Trophoblast cell (in vitro differentiated cells and primary cell): ENCODE data around the gene PAPPA.
A peak's percentile ranks its signal among the peaks of the same experiment; 100 is the strongest.

Experiments used
- DNase-seq, 2 donors: peaks; one replicate each; pipeline ENCODE4 v3.0.0-alpha.2; 2016
- H2AFZ ChIP-seq: 2 replicates; pipeline ENCODE4 v1.6.1; 2013; ENCODE audit warnings: low read length, moderate library complexity, mild to moderate bottlenecking; ENCODE audit not compliant: insufficient read depth, poor library complexity
- H2AK5ac ChIP-seq: 2 replicates; pipeline ENCODE4 v1.6.1; 2013; ENCODE audit warnings: mild to moderate bottlenecking, low read length
- H2BK120ac ChIP-seq: 2 replicates; pipeline ENCODE4 v1.6.1; 2013; ENCODE audit warnings: low read length, mild to moderate bottlenecking, moderate library complexity; ENCODE audit not compliant: insufficient read depth, poor library complexity
- H2BK12ac ChIP-seq: 2 replicates; pipeline ENCODE4 v1.6.1; 2013; ENCODE audit warnings: mild to moderate bottlenecking, low read length, moderate library complexity
- H2BK5ac ChIP-seq: 2 replicates; pipeline ENCODE4 v1.6.1; 2013; ENCODE audit warnings: low read length, low read depth, moderate library complexity, mild to moderate bottlenecking; ENCODE audit not compliant: poor library complexity
- H3K14ac ChIP-seq: 2 replicates; pipeline ENCODE4 v1.6.1; 2013; ENCODE audit warnings: mild to moderate bottlenecking, low read length
- H3K18ac ChIP-seq: 2 replicates; pipeline ENCODE4 v1.6.1; 2013; ENCODE audit warnings: mild to moderate bottlenecking, low read length
- H3K23ac ChIP-seq: 2 replicates; pipeline ENCODE4 v1.6.1; 2013; ENCODE audit warnings: low read length
- H3K27ac ChIP-seq: 2 replicates; pipeline ENCODE4 v1.5.1; 2013; ENCODE audit warnings: low read depth, mild to moderate bottlenecking, inconsistent platforms, low read length, moderate library complexity
- H3K27me3 ChIP-seq: 2 replicates; pipeline ENCODE4 v1.6.1; 2013; ENCODE audit warnings: inconsistent platforms, mild to moderate bottlenecking, low read length, moderate library complexity; ENCODE audit not compliant: insufficient read depth
- H3K36me3 ChIP-seq, 2 experiments: 1 replicate in 1 of 2; 2 replicates in 1 of 2; pipeline ENCODE4 v1.6.1; 2013; ENCODE audit warnings: low read length in 2 of 2, mild to moderate bottlenecking in 2 of 2, moderate library complexity in 1 of 2; ENCODE audit not compliant: insufficient read depth in 2 of 2, control insufficient read depth in 1 of 2
- H3K4ac ChIP-seq: 2 replicates; pipeline ENCODE4 v1.6.1; 2013; ENCODE audit warnings: low read depth, mild to moderate bottlenecking, low read length, moderate library complexity
- H3K4me1 ChIP-seq, 2 experiments: 1 replicate in 1 of 2; 2 replicates in 1 of 2; pipeline ENCODE4 v1.6.1; 2013; ENCODE audit warnings: low read length in 2 of 2, mild to moderate bottlenecking in 2 of 2, moderate library complexity in 1 of 2; ENCODE audit not compliant: insufficient read depth in 2 of 2, control insufficient read depth in 1 of 2
- H3K4me2 ChIP-seq: 2 replicates; pipeline ENCODE4 v1.6.1; 2013; ENCODE audit warnings: inconsistent platforms, mild to moderate bottlenecking, low read length, moderate library complexity
- H3K4me3 ChIP-seq: 2 replicates; pipeline ENCODE4 v1.5.1; 2013; ENCODE audit warnings: mild to moderate bottlenecking, low read depth, low read length, inconsistent platforms
- H3K79me1 ChIP-seq: one replicate; pipeline ENCODE4 v1.6.1; 2013; ENCODE audit warnings: low read length
- H3K79me2 ChIP-seq: 2 replicates; pipeline ENCODE4 v1.6.1; 2013; ENCODE audit warnings: low read length, mild to moderate bottlenecking; ENCODE audit not compliant: control insufficient read depth, insufficient read depth, poor library complexity
- H3K9ac ChIP-seq: 2 replicates; pipeline ENCODE4 v1.6.1; 2013; ENCODE audit warnings: mild to moderate bottlenecking, low read length
- H3K9me3 ChIP-seq: 2 replicates; pipeline ENCODE4 v1.6.1; 2013; ENCODE audit warnings: low read depth, mild to moderate bottlenecking, control low read depth, inconsistent platforms, low read length; ENCODE audit not compliant: insufficient read depth
- H4K12ac ChIP-seq: 2 replicates; pipeline ENCODE4 v1.6.1; 2013; ENCODE audit warnings: low read depth, mild to moderate bottlenecking, low read length, moderate library complexity
- H4K8ac ChIP-seq: 2 replicates; pipeline ENCODE4 v1.6.1; 2013; ENCODE audit warnings: low read depth, mild to moderate bottlenecking, low read length, moderate library complexity
- H4K91ac ChIP-seq: one replicate; pipeline ENCODE4 v1.6.1; 2013; ENCODE audit warnings: low read depth, mild to moderate bottlenecking, low read length, moderate library complexity
- WGBS: extraction: QIAGEN DNeasy Blood & Tissue Kit; methylation state at CpG from one replicate; pipeline ENCODE4 v1.1.7; 2013; ENCODE audit warnings: missing lambda C conversion rate; ENCODE audit not compliant: insufficient read length, insufficient coverage; ENCODE audit errors: extremely low coverage; 5-methylcytosine and 5-hydroxymethylcytosine counted together

PAPPA gene

DNA sequence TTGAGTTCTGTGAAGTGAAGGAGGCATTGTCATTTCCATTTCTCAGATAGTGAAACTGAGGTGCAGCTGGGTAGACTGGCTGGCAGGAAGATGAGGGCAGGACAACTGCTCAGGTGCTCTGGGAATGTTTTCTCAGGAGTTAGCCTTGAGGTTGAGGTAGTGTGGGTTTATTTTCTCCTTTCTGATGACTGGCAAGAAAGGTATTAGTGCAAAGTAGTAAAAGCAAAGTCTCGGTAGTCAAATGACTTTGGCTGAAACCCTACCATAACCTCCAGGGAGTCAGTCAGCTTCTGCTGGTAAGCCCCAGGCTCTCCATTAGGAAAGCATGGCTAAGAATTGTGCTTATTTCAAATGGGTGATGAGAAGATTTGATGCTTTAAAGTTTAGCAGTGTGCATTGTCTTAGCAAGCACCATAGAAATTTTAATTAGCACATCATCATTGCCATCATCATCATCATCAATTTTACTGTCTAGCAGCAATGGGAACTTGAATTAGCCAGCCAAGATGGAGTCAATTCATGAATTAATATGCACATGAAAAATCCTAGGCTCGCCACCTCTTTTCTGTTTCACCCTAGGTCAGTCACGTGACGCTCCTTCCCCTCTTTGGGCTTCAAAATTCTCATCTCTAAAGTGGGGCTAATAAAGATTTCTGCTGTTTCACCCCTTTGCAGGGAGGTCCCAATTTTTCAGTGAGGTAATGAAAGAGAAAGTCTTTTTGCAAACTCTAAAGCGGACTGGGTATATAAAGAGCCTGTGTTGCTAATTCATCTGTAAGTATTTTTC lies 10.7 kb upstream of the PAPPA start:
- Histone ChIP-seq H2AK5ac (no peak overlapping the region), H3K4me3 (no peak overlapping the region), H3K9ac (no peak overlapping the region), H3K18ac (no peak overlapping the region), H3K23ac (no peak overlapping the region), H3K4ac (no peak overlapping the region), H2BK12ac (no peak overlapping the region), H2BK5ac (no peak overlapping the region), H3K79me2 (no peaks in the 10 kb centered on the region), H2AFZ (no peak overlapping the region), H3K27ac (no peak overlapping the region), H3K9me3 (no peaks in the 10 kb centered on the region), H3K4me1 (no peaks in the 10 kb centered on the region), H4K8ac (no peak overlapping the region), H4K12ac (no peak overlapping the region), H3K4me2 (no peak overlapping the region), H3K14ac (no peak overlapping the region), H3K79me1 (no peaks in the 10 kb centered on the region), H3K36me3 (no peaks in the 10 kb centered on the region), H2BK120ac (no peak overlapping the region), H4K91ac (no peak overlapping the region), H3K27me3 (no peaks in the 10 kb centered on the region)
- DNase-seq = peak; percentile 22 to 65
- WGBS = no CpG with 5 or more reads among the region's 5 CpGs

DNA sequence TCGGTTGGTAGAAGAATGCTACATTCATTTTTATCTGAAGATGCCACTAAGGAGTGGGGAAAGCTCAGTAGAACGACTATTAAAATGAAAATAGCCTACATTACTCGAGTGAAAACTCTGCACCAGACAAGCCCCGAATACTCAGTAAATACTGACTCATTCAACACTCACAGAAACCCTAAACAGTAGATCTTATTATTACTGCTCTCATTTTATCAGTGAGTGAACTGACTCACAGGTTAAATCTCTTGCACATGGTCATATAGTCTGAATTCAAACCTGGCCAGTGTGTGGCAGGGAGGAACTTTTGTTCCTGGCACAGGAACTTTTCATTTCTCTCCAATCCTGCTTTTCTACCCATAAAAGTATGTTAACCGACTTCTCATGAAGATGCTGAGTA lies 9.6 kb upstream of the PAPPA start:
- H3K14ac ChIP-seq = no peak overlapping the region
- no peak overlapping the region for H2BK120ac ChIP-seq
- H3K27ac ChIP-seq = no peak overlapping the region
- no peak overlapping the region for H3K4me3 ChIP-seq
- WGBS = no CpG with 5 or more reads among the region's 5 CpGs
- H3K4me1 ChIP-seq = no peaks in the 10 kb centered on the region
- no peaks in the 10 kb centered on the region for H3K79me1 ChIP-seq
- no peaks in the 10 kb centered on the region for H3K27me3 ChIP-seq
- no peak overlapping the region for H3K4me2 ChIP-seq
- no peak overlapping the region for H4K12ac ChIP-seq
- no peak overlapping the region for H2BK5ac ChIP-seq
- H3K18ac ChIP-seq = no peak overlapping the region
- H2AK5ac ChIP-seq = no peak overlapping the region
- no peak overlapping the region for H2AFZ ChIP-seq
- no peak overlapping the region for H3K4ac ChIP-seq
- no peaks in the 10 kb centered on the region for H3K79me2 ChIP-seq
- H2BK12ac ChIP-seq = no peak overlapping the region
- H3K23ac ChIP-seq = no peak overlapping the region
- DNase-seq = no peak
- H3K36me3 ChIP-seq = no peaks in the 10 kb centered on the region
- H4K8ac ChIP-seq = no peak overlapping the region
- H3K9ac ChIP-seq = no peak overlapping the region
- no peak overlapping the region for H4K91ac ChIP-seq
- H3K9me3 ChIP-seq = no peaks in the 10 kb centered on the region

- Histone ChIP-seq H3K4ac (no peak overlapping the region), H3K14ac (no peak overlapping the region), H3K4me2 (no peak overlapping the region), H3K27ac (no peak overlapping the region), H4K91ac (no peak overlapping the region), H3K4me1 (no peaks in the 10 kb centered on the region), H2AFZ (no peak overlapping the region), H3K36me3 (no peaks in the 10 kb centered on the region), H3K9me3 (no peaks in the 10 kb centered on the region), H4K12ac (no peak overlapping the region), H2BK120ac (no peak overlapping the region), H2BK5ac (no peak overlapping the region), H3K23ac (no peak overlapping the region), H3K9ac (no peak overlapping the region), H4K8ac (no peak overlapping the region), H2AK5ac (no peak overlapping the region), H3K79me1 (no peaks in the 10 kb centered on the region), H2BK12ac (no peak overlapping the region), H3K4me3 (no peak overlapping the region), H3K18ac (no peak overlapping the region), H3K79me2 (no peaks in the 10 kb centered on the region), H3K27me3 (no peaks in the 10 kb centered on the region)
- no CpG with 5 or more reads among the region's 2 CpGs for WGBS
- DNase-seq = no peak
These were observed 9.0 kb upstream of the PAPPA start for GRCh38 chr9:116144555-116144954.

- Histone ChIP-seq H3K4me3 (no peak overlapping the region), H4K8ac (no peak overlapping the region), H2BK12ac (no peak overlapping the region), H3K9ac (no peak overlapping the region), H3K23ac (no peak overlapping the region), H4K12ac (no peak overlapping the region), H3K27ac (no peak overlapping the region), H3K4me1 (no peaks in the 10 kb centered on the region), H2AFZ (no peak overlapping the region), H3K9me3 (no peaks in the 10 kb centered on the region), H3K79me1 (no peaks in the 10 kb centered on the region), H2BK5ac (no peak overlapping the region), H3K27me3 (no peaks in the 10 kb centered on the region), H3K79me2 (no peaks in the 10 kb centered on the region), H2AK5ac (no peak overlapping the region), H3K18ac (no peak overlapping the region), H3K14ac (no peak overlapping the region), H3K4ac (no peak overlapping the region), H3K36me3 (no peaks in the 10 kb centered on the region), H3K4me2 (no peak overlapping the region), H4K91ac (no peak overlapping the region), H2BK120ac (no peak overlapping the region)
- DNase-seq = no peak
These were observed 8.6 kb upstream of the PAPPA start for GRCh38 chr9:116145036-116145435.
